Adrenal gland (tissue), 12 donors: ENCODE measurements around the gene WDR74. TPM values are rescaled to one million over a fixed set of nuclear protein-coding genes. Genes with fewer than 3 reads are reported as not detected.

Source experiments
- DNase-seq, 7 donors: peaks; one replicate each; pipeline ENCODE4 v3.0.0-alpha.2; 2019 to 2020
- H3K27ac ChIP-seq, 5 donors: fragments of 200-600 bp; sonication (generic) in 4 of 5; 1 replicate in 3 of 5; 2 replicates in 2 of 5; pipeline versions ENCODE4 v1.5.1 to v1.8.0; 2016 to 2020; ENCODE audit warnings: mild to moderate bottlenecking in 1 of 5
- H3K27me3 ChIP-seq: fragments of 200-600 bp; 2 replicates; pipeline ENCODE4 v1.8.0; 2021
- H3K36me3 ChIP-seq, 2 donors: fragments of 200-600 bp; replicated peaks in 1 of 2; 1 replicate in 1 of 2; 2 replicates in 1 of 2; pipeline versions ENCODE4 v1.5.1 to v1.8.0; 2018 to 2022
- H3K4me1 ChIP-seq, 2 donors: fragments of 200-600 bp; replicated peaks in 1 of 2; 1 replicate in 1 of 2; 2 replicates in 1 of 2; pipeline versions ENCODE4 v1.5.1 to v1.8.0; 2018 to 2021
- H3K4me3 ChIP-seq, 4 donors: fragments of 200-600 bp; sonication (generic) in 3 of 4; one replicate each; pipeline ENCODE4 v1.5.1; 2016 to 2018
- H3K9me3 ChIP-seq, 3 donors: fragments of 200-600 bp; sonication (generic) in 1 of 3; replicated peaks in 1 of 3; 1 replicate in 2 of 3; 2 replicates in 1 of 3; pipeline versions ENCODE4 v1.5.1 to v1.8.0; 2016 to 2021
- CTCF ChIP-seq, 6 experiments: fragments of 450-650 bp in 4 of 6; fragments of 200-600 bp in 2 of 6; sonication (generic) in 1 of 6; IDR thresholded peaks; 1 replicate in 5 of 6; 2 replicates in 1 of 6; pipeline versions ENCODE4 v1.5.1 to v1.8.0; 2016 to 2021; ENCODE audit warnings: antibody characterized with exemption in 6 of 6, mild to moderate bottlenecking in 2 of 6, moderate library complexity in 1 of 6
- POLR2A ChIP-seq, 2 donors: fragments of 450-650 bp; IDR thresholded peaks; one replicate each; pipeline ENCODE4 v1.6.1; 2017; ENCODE audit warnings: antibody characterized with exemption in 2 of 2, mild to moderate bottlenecking in 2 of 2, moderate library complexity in 1 of 2
- WGBS, 4 donors: extraction: QIAGEN DNeasy Blood & Tissue Kit in 2 of 4; methylation state at CpG; one replicate each; pipeline versions ENCODE4 v1.1.5 to v1.1.7; 2013 to 2017; 5-methylcytosine and 5-hydroxymethylcytosine counted together
- intact Hi-C, 2 donors: fragments of 100-400 bp; cut with DNase I; formaldehyde crosslinking; loops; one replicate each; pipeline versions ENCODE4 v1.14.1 to v1.15.0; 2022 to 2023
- polyA plus RNA-seq, 3 donors: library from polyadenylated mRNA; stranded (reverse); fragments of 200-250 nt in 2 of 3; fragments of 350-450 nt in 1 of 3; fragmentation: Illumina TruSeq in 1 of 3; extraction: RNeasy Lipid Tissue Mini Kit (QIAGEN cat#74804) in 1 of 3; gene quantifications; one replicate each; pipeline ENCODE4 v1.2.3, GENCODE V29; 2013 to 2014
- total RNA-seq, 9 donors: library from RNA; depleted of rRNA in 4 of 9; stranded (reverse); fragments of >200 nt in 4 of 9; fragments of 120-200 nt in 1 of 9; fragmentation: NEBNext Ultra II Directional in 1 of 9; extraction: Animal tissue kit (Norgen Biotek cat#: 25700) in 1 of 9; gene quantifications; one replicate each; pipeline versions ENCODE4 v1.1.0 to v1.2.4, GENCODE V29; 2013 to 2023
- donor health status: healthy with polysubstance abuse.
- donor health status: Bipolar disorder and iron deficiency.
- donor health status: DM: yes; HTN: yes; CAD: no.
- donor health status: DM: no; HTN: no; CAD: no.
- donor health status: DM: no; HTN: no; CAD: no.
- donor health status: DM: yes; HTN: yes; CAD: no.

WDR74 gene
- total and polyA plus RNA-seq, 12 donors = 21.7 to 119 (median 39.4) TPM

- no peak for DNase-seq
- H3K9me3 ChIP-seq = no peaks in the 10 kb centered on the region
- H3K4me1 ChIP-seq = no peaks in the 10 kb centered on the region
- no peaks in the 10 kb centered on the region for H3K27me3 ChIP-seq
- intact Hi-C loops = no loop called here
- WGBS, 4 donors = 81 to 91% (median 86%) methylated on average over 4 of the region's 4 CpGs
- peaks cover 0 to 62% of the 10 kb centered on the region in 2 donors for H3K36me3 ChIP-seq
- no peak overlapping the region for H3K27ac ChIP-seq
- H3K4me3 ChIP-seq = no peak overlapping the region
- TF ChIP-seq POLR2A (IDR thresholded peaks at IDR 0.05) = no peak
- TF ChIP-seq CTCF (IDR thresholded peaks at IDR 0.05) = no peak
Observed at GRCh38 chr11:62817129-62817528, 22.3 kb downstream of the WDR74 start.

- Histone ChIP-seq H3K9me3 (no peaks in the 10 kb centered on the region), H3K36me3 (peaks cover 0 to 56% of the 10 kb centered on the region in 2 donors), H3K4me1 (no peaks in the 10 kb centered on the region), H3K27me3 (no peaks in the 10 kb centered on the region), H3K27ac (no peak overlapping the region), H3K4me3 (no peak overlapping the region)
- no peak for TF ChIP-seq CTCF (IDR thresholded peaks at IDR 0.05)
- no peak for TF ChIP-seq POLR2A (IDR thresholded peaks at IDR 0.05)
- no peak for DNase-seq
- WGBS, 4 donors = 77 to 81% (median 78%) methylated on average over 8 of the region's 8 CpGs
- intact Hi-C loops = no loop called here
Observed at GRCh38 chr11:62816557-62816956, 22.8 kb downstream of the WDR74 start.

GRCh38 chr11:62811659-62812058 is 27.7 kb downstream of the WDR74 start:
- Histone ChIP-seq H3K4me1 (peaks cover 0 to under 1% of the 10 kb centered on the region in 2 donors), H3K9me3 (no peaks in the 10 kb centered on the region), H3K27ac (no peak overlapping the region), H3K4me3 (no peak overlapping the region), H3K27me3 (no peaks in the 10 kb centered on the region), H3K36me3 (peaks cover 0 to 8% of the 10 kb centered on the region in 2 donors)
- WGBS, 4 donors = 71 to 81% (median 77%) methylated on average over 2 of the region's 2 CpGs
- DNase-seq = no peak
- TF ChIP-seq CTCF (IDR thresholded peaks at IDR 0.05) (no peak), POLR2A (IDR thresholded peaks at IDR 0.05) (no peak)
- intact Hi-C loops = no loop called here

GRCh38 chr11:62810748-62811147 is 28.6 kb downstream of the WDR74 start:
- TF ChIP-seq POLR2A (IDR thresholded peaks at IDR 0.05) (no peak), CTCF (IDR thresholded peaks at IDR 0.05) (no peak)
- H3K4me3 ChIP-seq = no peak overlapping the region
- intact Hi-C loops = no loop called here

More at GRCh38 chr11:62810748-62811147, 28.6 kb downstream of the WDR74 start:
- Histone ChIP-seq H3K4me1 (peaks cover 7 to 9% of the 10 kb centered on the region in 2 donors), H3K27me3 (no peaks in the 10 kb centered on the region), H3K27ac (no peak overlapping the region), H3K36me3 (peaks cover 0 to under 1% of the 10 kb centered on the region in 2 donors), H3K9me3 (no peaks in the 10 kb centered on the region)
- WGBS, 4 donors = 25 to 54% (median 42%) methylated on average over 1 of the region's 1 CpG
- no peak for DNase-seq
